ENCODE results near the gene ERC1. TPM values are rescaled to one million over a fixed set of nuclear protein-coding genes. Genes with fewer than 3 reads are reported as not detected.

The ERC1 gene
- total RNA-seq, 1 donor from 2014 or later: 79.5 TPM

DNA sequence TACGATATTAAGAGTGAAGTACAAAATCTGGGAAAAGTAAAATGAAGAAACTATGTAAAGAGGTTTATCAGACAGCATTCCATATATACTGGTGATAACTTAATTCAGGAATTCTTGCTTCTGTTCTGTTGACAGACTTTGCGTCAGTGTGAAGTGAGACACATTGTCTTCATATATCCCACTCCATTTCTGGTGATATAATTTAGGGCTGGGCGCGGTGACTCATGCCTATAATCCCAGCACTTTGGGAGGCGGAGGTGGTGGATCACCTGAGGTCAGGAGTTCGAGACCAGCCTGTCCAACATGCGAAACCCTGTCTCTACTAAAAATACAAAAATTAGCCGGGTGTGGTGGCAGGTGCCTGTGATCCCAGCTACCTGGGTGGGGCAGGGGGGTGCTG, 21.2 kb upstream of the ERC1 start:
- no peak overlapping the region for H3K4me3 Mint-ChIP-seq (ENCODE audit: unreplicated experiment)
- no peak for DNase-seq (ENCODE audit: extremely low spot score, unreplicated experiment)
- no peaks in the 10 kb centered on the region for H3K27me3 Mint-ChIP-seq (ENCODE audit: unreplicated experiment)
- H3K9me3 Mint-ChIP-seq (ENCODE audit: unreplicated experiment): no peaks in the 10 kb centered on the region
- H3K4me1 Mint-ChIP-seq (ENCODE audit: unreplicated experiment): peaks cover 2% of the 10 kb centered on the region
- H3K36me3 Mint-ChIP-seq (ENCODE audit: unreplicated experiment): no peaks in the 10 kb centered on the region
- TF ChIP-seq, protein P1, sequence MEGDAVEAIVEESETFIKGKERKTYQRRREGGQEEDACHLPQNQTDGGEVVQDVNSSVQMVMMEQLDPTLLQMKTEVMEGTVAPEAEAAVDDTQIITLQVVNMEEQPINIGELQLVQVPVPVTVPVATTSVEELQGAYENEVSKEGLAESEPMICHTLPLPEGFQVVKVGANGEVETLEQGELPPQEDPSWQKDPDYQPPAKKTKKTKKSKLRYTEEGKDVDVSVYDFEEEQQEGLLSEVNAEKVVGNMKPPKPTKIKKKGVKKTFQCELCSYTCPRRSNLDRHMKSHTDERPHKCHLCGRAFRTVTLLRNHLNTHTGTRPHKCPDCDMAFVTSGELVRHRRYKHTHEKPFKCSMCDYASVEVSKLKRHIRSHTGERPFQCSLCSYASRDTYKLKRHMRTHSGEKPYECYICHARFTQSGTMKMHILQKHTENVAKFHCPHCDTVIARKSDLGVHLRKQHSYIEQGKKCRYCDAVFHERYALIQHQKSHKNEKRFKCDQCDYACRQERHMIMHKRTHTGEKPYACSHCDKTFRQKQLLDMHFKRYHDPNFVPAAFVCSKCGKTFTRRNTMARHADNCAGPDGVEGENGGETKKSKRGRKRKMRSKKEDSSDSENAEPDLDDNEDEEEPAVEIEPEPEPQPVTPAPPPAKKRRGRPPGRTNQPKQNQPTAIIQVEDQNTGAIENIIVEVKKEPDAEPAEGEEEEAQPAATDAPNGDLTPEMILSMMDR (IDR thresholded peaks at IDR 0.05): no peak
- H3K27ac Mint-ChIP-seq (ENCODE audit: unreplicated experiment): no peak overlapping the region

DNA sequence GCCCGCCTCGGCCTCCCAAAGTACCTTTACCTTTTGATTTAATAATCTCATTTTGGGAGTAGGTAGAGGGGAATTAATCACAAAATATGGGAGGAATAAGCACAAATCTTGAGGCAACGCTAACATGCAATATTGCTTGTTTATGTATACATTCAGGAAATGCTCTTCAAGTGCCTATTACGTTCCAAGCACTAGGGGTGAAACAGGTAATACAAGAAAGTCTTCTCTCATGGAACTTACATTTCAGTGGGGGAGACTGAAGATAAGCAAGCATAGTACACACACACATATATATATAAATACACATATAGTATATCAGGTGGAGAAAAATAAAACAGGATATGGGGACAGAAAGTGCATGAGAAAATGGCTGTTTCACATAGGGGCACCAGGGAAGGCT, 19.0 kb upstream of the ERC1 start:
- no peak overlapping the region for H3K4me3 Mint-ChIP-seq (ENCODE audit: unreplicated experiment)
- DNase-seq (ENCODE audit: extremely low spot score, unreplicated experiment): no peak
- H3K27ac Mint-ChIP-seq (ENCODE audit: unreplicated experiment): no peak overlapping the region

DNA sequence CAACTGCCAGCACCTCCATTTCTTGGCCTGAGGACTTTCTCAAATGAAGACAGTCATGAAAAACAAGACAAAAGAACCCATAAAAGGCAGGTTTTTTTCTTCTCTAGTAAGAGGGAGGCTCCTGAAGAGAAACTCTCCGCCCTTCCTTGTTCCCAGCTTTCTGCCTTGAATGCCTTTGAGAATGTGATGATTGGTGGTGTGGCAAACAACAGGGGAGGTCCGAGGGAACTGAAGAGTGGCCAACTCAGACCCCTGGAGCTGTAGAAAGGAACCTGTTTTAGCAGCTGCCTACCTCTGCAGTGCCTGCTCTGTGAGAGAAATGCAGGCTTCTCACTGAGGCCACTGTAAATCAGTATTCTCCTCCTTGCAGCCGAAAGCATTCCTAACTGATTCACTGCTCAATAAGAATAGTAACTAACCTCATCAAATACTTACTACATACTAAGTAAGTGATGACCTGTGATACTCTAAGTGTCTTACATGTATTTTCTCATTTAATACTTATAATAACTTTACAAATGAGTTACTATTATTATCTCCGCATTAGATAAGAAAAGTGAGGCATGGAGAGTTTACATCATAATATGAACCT, 16.7 kb upstream of the ERC1 start:
- H3K4me3 Mint-ChIP-seq (ENCODE audit: unreplicated experiment): no peak overlapping the region
- no peak for DNase-seq (ENCODE audit: extremely low spot score, unreplicated experiment)
- no peaks in the 10 kb centered on the region for H3K27me3 Mint-ChIP-seq (ENCODE audit: unreplicated experiment)
- H3K4me1 Mint-ChIP-seq (ENCODE audit: unreplicated experiment): no peaks in the 10 kb centered on the region
- H3K9me3 Mint-ChIP-seq (ENCODE audit: unreplicated experiment): no peaks in the 10 kb centered on the region
- no peak overlapping the region for H3K27ac Mint-ChIP-seq (ENCODE audit: unreplicated experiment)
- TF ChIP-seq, protein P1 (IDR thresholded peaks at IDR 0.05): no peak
- no peaks in the 10 kb centered on the region for H3K36me3 Mint-ChIP-seq (ENCODE audit: unreplicated experiment)

More for the DNA sequence above, 19.0 kb upstream of the ERC1 start:
- TF ChIP-seq, protein P1 (IDR thresholded peaks at IDR 0.05): no peak
- no peaks in the 10 kb centered on the region for H3K9me3 Mint-ChIP-seq (ENCODE audit: unreplicated experiment)
- peaks cover 2% of the 10 kb centered on the region for H3K4me1 Mint-ChIP-seq (ENCODE audit: unreplicated experiment)
- H3K36me3 Mint-ChIP-seq (ENCODE audit: unreplicated experiment): no peaks in the 10 kb centered on the region
- H3K27me3 Mint-ChIP-seq (ENCODE audit: unreplicated experiment): no peaks in the 10 kb centered on the region

DNA sequence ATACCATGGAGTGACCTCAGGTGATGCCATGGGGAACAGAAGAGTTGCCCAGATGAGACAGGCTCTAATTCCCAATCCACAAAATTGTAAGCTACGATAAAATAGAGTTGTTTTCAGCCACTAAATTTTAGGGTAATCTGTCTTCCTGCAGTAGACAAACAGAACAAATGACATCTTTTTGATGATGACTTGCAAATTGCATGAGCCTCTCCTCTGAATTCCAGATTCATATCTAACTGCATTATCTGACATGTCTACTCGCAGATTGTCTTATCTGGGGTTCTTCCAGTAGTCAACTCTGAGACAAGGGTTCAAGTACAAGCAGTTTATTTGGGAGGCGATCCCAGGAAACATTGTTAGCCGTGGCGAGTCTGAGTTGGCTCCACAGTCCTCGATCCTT, 14.4 kb upstream of the ERC1 start:
- Mint-ChIP-seq H3K4me3 (ENCODE audit: unreplicated experiment) (no peak overlapping the region), H3K4me1 (ENCODE audit: unreplicated experiment) (no peaks in the 10 kb centered on the region), H3K27ac (ENCODE audit: unreplicated experiment) (no peak overlapping the region), H3K36me3 (ENCODE audit: unreplicated experiment) (no peaks in the 10 kb centered on the region), H3K27me3 (ENCODE audit: unreplicated experiment) (no peaks in the 10 kb centered on the region), H3K9me3 (ENCODE audit: unreplicated experiment) (no peaks in the 10 kb centered on the region)
- DNase-seq (ENCODE audit: extremely low spot score, unreplicated experiment): no peak
- TF ChIP-seq, protein P1 (IDR thresholded peaks at IDR 0.05): no peak

DNA sequence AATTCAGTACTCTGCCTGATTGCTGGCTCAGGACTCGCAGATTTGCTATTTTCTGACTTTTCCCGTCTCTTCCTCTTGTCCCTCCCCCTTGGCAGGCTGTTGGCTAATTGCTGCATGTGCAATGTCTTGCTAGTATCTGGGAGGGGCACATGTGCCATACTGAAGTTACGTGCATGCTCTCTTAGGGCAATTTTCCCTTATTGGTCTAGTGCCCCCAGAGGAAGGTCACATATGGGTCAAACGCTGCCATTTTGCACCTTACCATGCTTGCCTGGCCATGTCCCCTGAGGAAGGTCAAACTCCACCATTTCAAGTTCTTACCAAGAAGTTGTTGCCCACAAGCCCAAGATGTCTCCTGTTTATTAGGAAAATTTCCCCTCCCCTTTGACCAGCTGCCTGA, 13.9 kb upstream of the ERC1 start:
- Mint-ChIP-seq H3K4me1 (ENCODE audit: unreplicated experiment) (no peaks in the 10 kb centered on the region), H3K27ac (ENCODE audit: unreplicated experiment) (no peak overlapping the region), H3K36me3 (ENCODE audit: unreplicated experiment) (no peaks in the 10 kb centered on the region), H3K4me3 (ENCODE audit: unreplicated experiment) (no peak overlapping the region), H3K9me3 (ENCODE audit: unreplicated experiment) (no peaks in the 10 kb centered on the region), H3K27me3 (ENCODE audit: unreplicated experiment) (no peaks in the 10 kb centered on the region)
- no peak for DNase-seq (ENCODE audit: extremely low spot score, unreplicated experiment)
- TF ChIP-seq, protein P1 (IDR thresholded peaks at IDR 0.05): no peak
